HG03139 (cell line): ENCODE data around the gene SYNGR3.

Experiments
- ATAC-seq: cut with Tn5 transposase; IDR thresholded peaks from one replicate; pipeline ENCODE4 v1.9.1; 2021; ENCODE audit not compliant: unreplicated experiment

The SYNGR3 gene

GRCh38 chr16:1991948-1992703, 2.4 kb downstream of the SYNGR3 start:
- ATAC-seq: peak; percentile 42

GRCh38 chr16:1992704-1993317, 3.0 kb downstream of the SYNGR3 start:
- ATAC-seq: no peak

- ATAC-seq: no peak
These were observed 4.0 kb downstream of the SYNGR3 start for GRCh38 chr16:1993731-1994131.

- no peak for ATAC-seq
These were observed 8.0 kb downstream of the SYNGR3 start for GRCh38 chr16:1997494-1998359.

GRCh38 chr16:1998360-1998835, 8.6 kb downstream of the SYNGR3 start:
- no peak for ATAC-seq

GRCh38 chr16:1998852-1999801, 9.4 kb downstream of the SYNGR3 start:
- no peak for ATAC-seq

GRCh38 chr16:1999866-2000514, 10.2 kb downstream of the SYNGR3 start:
- ATAC-seq: no peak

- no peak for ATAC-seq
These were observed 11.3 kb downstream of the SYNGR3 start for GRCh38 chr16:2001035-2001434.

GRCh38 chr16:2001456-2002355, 11.9 kb downstream of the SYNGR3 start:
- no peak for ATAC-seq

- no peak for ATAC-seq
These were observed 12.8 kb downstream of the SYNGR3 start for GRCh38 chr16:2002406-2003230.

GRCh38 chr16:2003231-2003826, 13.6 kb downstream of the SYNGR3 start:
- ATAC-seq: no peak

GRCh38 chr16:2003827-2004641, 14.3 kb downstream of the SYNGR3 start:
- ATAC-seq: no peak

GRCh38 chr16:2004795-2005517, 15.2 kb downstream of the SYNGR3 start:
- no peak for ATAC-seq

GRCh38 chr16:2005646-2006045, 15.9 kb downstream of the SYNGR3 start:
- ATAC-seq: no peak

- ATAC-seq: no peak
These were observed 16.5 kb downstream of the SYNGR3 start for GRCh38 chr16:2006317-2006716.
